Measurements from ENCODE around the gene KLHL22. TPM values are rescaled to one million over a fixed set of nuclear protein-coding genes. Genes with fewer than 3 reads are reported as not detected.
"Not testable (repeated sequence)": the region's sequence is repeated elsewhere in the genome, so short reads cannot be mapped to it uniquely, and the experiment has no call there.

Gene KLHL22
- total and polyA plus RNA-seq, 7 donors: 8.4 to 24.3 (median 14.6) TPM

GRCh38 chr22:20484948-20485683 is 10.5 kb downstream of the KLHL22 start:
- WGBS, 3 donors: 87 to 93% (median 89%) methylated on average over 4 of the region's 4 CpGs
- Histone ChIP-seq H3K4me1 (peaks cover 3% of the 10 kb centered on the region), H3K9me3 (no peaks in the 10 kb centered on the region), H3K27ac (no peak overlapping the region), H3K27me3 (ENCODE audit: insufficient read depth in 3 of 3, low read length in 2 of 3) (no peaks in the 10 kb centered on the region), H3K4me3 (no peak overlapping the region), H3K36me3 (ENCODE audit: insufficient read depth in 1 of 2, low read depth in 1 of 2) (peaks cover 0 to 21% of the 10 kb centered on the region in 2 donors)
- intact Hi-C loops (cut with DNase I): loop anchor here in 1 of 2 donors (10.0 kb wide), 1 partner anchor 130 kb away; no protein-coding TSS in a partner anchor
- no peak for ATAC-seq
- TF ChIP-seq, protein P1, sequence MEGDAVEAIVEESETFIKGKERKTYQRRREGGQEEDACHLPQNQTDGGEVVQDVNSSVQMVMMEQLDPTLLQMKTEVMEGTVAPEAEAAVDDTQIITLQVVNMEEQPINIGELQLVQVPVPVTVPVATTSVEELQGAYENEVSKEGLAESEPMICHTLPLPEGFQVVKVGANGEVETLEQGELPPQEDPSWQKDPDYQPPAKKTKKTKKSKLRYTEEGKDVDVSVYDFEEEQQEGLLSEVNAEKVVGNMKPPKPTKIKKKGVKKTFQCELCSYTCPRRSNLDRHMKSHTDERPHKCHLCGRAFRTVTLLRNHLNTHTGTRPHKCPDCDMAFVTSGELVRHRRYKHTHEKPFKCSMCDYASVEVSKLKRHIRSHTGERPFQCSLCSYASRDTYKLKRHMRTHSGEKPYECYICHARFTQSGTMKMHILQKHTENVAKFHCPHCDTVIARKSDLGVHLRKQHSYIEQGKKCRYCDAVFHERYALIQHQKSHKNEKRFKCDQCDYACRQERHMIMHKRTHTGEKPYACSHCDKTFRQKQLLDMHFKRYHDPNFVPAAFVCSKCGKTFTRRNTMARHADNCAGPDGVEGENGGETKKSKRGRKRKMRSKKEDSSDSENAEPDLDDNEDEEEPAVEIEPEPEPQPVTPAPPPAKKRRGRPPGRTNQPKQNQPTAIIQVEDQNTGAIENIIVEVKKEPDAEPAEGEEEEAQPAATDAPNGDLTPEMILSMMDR (IDR thresholded peaks at IDR 0.05): no peak
- DNase-seq: no peak

DNA sequence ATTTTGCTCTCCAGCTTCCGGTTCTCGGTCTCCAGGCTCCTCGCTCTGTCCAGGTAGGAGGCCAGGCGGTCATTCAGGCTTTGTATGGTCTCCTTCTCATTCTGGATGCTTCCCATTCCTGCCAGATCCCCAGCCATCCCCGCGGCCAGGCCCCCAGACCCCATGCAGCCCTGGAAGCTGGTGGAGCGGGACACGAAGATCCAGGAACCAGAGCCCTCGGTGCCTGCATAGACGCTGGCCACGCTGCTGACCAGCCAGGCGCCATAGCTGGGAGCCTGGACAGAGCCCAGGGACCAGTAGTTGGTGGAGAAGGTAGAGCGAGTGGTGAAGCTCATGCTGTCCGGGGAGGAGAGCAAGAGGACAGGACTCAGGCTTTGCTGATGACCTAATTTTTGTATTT is 11.8 kb downstream of the KLHL22 start:
- Histone ChIP-seq H3K4me3 (no peak overlapping the region), H3K36me3 (ENCODE audit: insufficient read depth in 1 of 2, low read depth in 1 of 2) (peaks cover 0 to 19% of the 10 kb centered on the region in 2 donors), H3K27ac (no peak overlapping the region), H3K9me3 (no peaks in the 10 kb centered on the region), H3K27me3 (ENCODE audit: insufficient read depth in 3 of 3, low read length in 2 of 3) (no peaks in the 10 kb centered on the region), H3K4me1 (peaks cover 3% of the 10 kb centered on the region)
- TF ChIP-seq, protein P1 (IDR thresholded peaks at IDR 0.05): no peak
- DNase-seq: no peak
- WGBS, 3 donors: 97% methylated on average over 14 of the region's 14 CpGs
- no peak for ATAC-seq
- intact Hi-C loops (cut with DNase I): loop anchor here in 1 of 2 donors (10.0 kb wide), 1 partner anchor 131 kb away; no protein-coding TSS in a partner anchor

DNA sequence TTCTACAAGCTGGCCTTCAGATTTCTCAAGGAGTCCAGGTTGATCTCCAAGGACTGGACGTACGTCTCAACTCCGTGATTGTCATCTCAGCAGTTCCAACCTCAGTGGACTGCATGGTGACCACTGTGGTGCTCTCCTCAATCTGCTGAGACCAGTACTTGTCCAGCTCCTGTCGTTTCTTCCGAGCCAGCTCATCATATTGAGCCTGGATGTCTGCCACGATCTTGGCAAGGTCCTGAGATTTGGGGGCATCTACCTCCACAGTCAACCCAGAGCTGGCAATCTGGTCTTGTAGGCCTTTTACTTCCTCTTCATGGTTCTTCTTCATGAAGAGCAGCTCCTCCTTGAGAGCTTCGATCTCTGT is 12.5 kb downstream of the KLHL22 start:
- H3K27me3 ChIP-seq (ENCODE audit: insufficient read depth in 3 of 3, low read length in 2 of 3); H3K27ac ChIP-seq; ATAC-seq; H3K9me3 ChIP-seq; H3K4me1 ChIP-seq; DNase-seq; H3K4me3 ChIP-seq: not testable (repeated sequence)
- intact Hi-C loops (cut with DNase I): loop anchor here in 1 of 2 donors (10.0 kb wide), 1 partner anchor 132 kb away; no protein-coding TSS in a partner anchor
- H3K36me3 ChIP-seq (ENCODE audit: insufficient read depth in 1 of 2, low read depth in 1 of 2): peaks cover 0 to 13% of the 10 kb centered on the region in 2 donors
- WGBS, 3 donors: 91 to 96% (median 92%) methylated on average over 7 of the region's 7 CpGs

GRCh38 chr22:20479612-20480196 is 15.9 kb downstream of the KLHL22 start:
- Histone ChIP-seq H3K36me3 (ENCODE audit: insufficient read depth in 1 of 2, low read depth in 1 of 2) (peaks cover 0 to 9% of the 10 kb centered on the region in 2 donors), H3K27ac (no peak overlapping the region), H3K4me3 (no peak overlapping the region), H3K4me1 (no peaks in the 10 kb centered on the region), H3K9me3 (no peaks in the 10 kb centered on the region), H3K27me3 (ENCODE audit: insufficient read depth in 3 of 3, low read length in 2 of 3) (no peaks in the 10 kb centered on the region)
- no peak for DNase-seq
- ATAC-seq: no peak
- intact Hi-C loops (cut with DNase I): loop anchor here in 1 of 2 donors (10.0 kb wide), 1 partner anchor 135 kb away; no protein-coding TSS in a partner anchor
- TF ChIP-seq, protein P1 (IDR thresholded peaks at IDR 0.05): no peak
- 94 to 100% (median 98%) methylated on average over 1 of the region's 1 CpG for WGBS, 3 donors

- H3K4me3 ChIP-seq; H3K9me3 ChIP-seq; H3K27me3 ChIP-seq (ENCODE audit: insufficient read depth in 3 of 3, low read length in 2 of 3); intact Hi-C loops (cut with DNase I); H3K27ac ChIP-seq; DNase-seq; H3K4me1 ChIP-seq; H3K36me3 ChIP-seq (ENCODE audit: insufficient read depth in 1 of 2, low read depth in 1 of 2); ATAC-seq: not testable (repeated sequence)
- WGBS, 3 donors: 90 to 95% (median 92%) methylated on average over 6 of the region's 6 CpGs
Observed at GRCh38 chr22:20478059-20478458, 17.5 kb downstream of the KLHL22 start.

DNA sequence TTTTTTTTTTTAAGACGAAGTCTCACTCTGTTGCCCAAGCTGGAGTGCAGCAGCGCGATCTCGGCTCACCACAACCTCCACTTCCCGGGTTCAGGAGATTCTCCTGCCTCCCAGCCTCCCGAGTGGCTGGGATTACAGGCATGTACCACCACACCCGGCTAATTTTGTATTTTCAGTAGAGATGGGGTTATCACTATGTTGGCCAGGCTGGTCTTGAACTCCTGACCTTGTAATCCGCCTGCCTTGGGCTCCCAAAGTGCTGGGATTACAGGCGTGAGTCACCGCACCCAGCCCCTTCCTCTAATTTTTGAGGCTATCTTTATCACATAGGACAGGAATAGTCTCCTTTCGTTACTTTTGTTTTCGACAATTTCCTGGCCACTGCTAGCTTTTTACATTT is 20.0 kb downstream of the KLHL22 start:
- H3K27ac ChIP-seq; ATAC-seq; H3K27me3 ChIP-seq (ENCODE audit: insufficient read depth in 3 of 3, low read length in 2 of 3); H3K36me3 ChIP-seq (ENCODE audit: insufficient read depth in 1 of 2, low read depth in 1 of 2); H3K4me1 ChIP-seq; intact Hi-C loops (cut with DNase I); H3K9me3 ChIP-seq; DNase-seq; H3K4me3 ChIP-seq: not testable (repeated sequence)
- 88 to 92% (median 91%) methylated on average over 12 of the region's 12 CpGs for WGBS, 3 donors

Data from psoas muscle (tissue), 8 donors.